T47D (cell line): ENCODE data around the gene KCNG2.

ENCODE experiments used
- DNase-seq, 2 experiments: peaks; one replicate each; pipeline versions ENCODE4 v3.0.0 to v3.0.0-alpha.2; 2011 to 2012; ENCODE audit warnings: low read depth in 1 of 2, low spot score in 1 of 2
- JUND ChIP-seq: IDR thresholded peaks from 2 replicates; pipeline ENCODE4 v1.6.1; 2012; ENCODE audit warnings: low read depth
- in situ Hi-C: cut with HindIII; loops from 2 replicates; pipeline ENCODE4 v1.10.0; 2016; ENCODE audit warnings: low sequenced_read_pairs, low pct_unique_long_range_greater_than_20kb

The KCNG2 gene

GRCh38 chr18:79812052-79812451, 14.3 kb downstream of the KCNG2 start:
- DNase-seq, result no peak
- in situ Hi-C loops, result no loop called here
- TF ChIP-seq JUND, result no peak

GRCh38 chr18:79814373-79814772, 16.6 kb downstream of the KCNG2 start:
- DNase-seq, result no peak
- in situ Hi-C loops, result no loop called here
- no peak for TF ChIP-seq JUND

- no peak for TF ChIP-seq JUND
- in situ Hi-C loops, result no loop called here
- DNase-seq, result no peak
Measured at GRCh38 chr18:79815657-79816056, 17.9 kb downstream of the KCNG2 start.

GRCh38 chr18:79816092-79816491, 18.4 kb downstream of the KCNG2 start:
- TF ChIP-seq JUND, result no peak
- no peak for DNase-seq
- in situ Hi-C loops, result no loop called here

GRCh38 chr18:79816981-79817606, 19.4 kb downstream of the KCNG2 start:
- no peak for DNase-seq
- no peak for TF ChIP-seq JUND
- in situ Hi-C loops, result no loop called here

- no peak for TF ChIP-seq JUND
- no peak for DNase-seq
- in situ Hi-C loops, result no loop called here
Measured at GRCh38 chr18:79817607-79817998, 19.9 kb downstream of the KCNG2 start.

GRCh38 chr18:79818036-79818435, 20.3 kb downstream of the KCNG2 start:
- TF ChIP-seq JUND, result no peak
- in situ Hi-C loops, result no loop called here
- DNase-seq, result no peak

GRCh38 chr18:79818631-79819030, 20.9 kb downstream of the KCNG2 start:
- TF ChIP-seq JUND, result no peak
- DNase-seq, result no peak
- in situ Hi-C loops, result no loop called here

GRCh38 chr18:79819064-79819967, 21.6 kb downstream of the KCNG2 start:
- no peak for DNase-seq
- TF ChIP-seq JUND, result no peak

GRCh38 chr18:79819968-79820351, 22.2 kb downstream of the KCNG2 start:
- no peak for DNase-seq
- TF ChIP-seq JUND, result no peak
- in situ Hi-C loops, result no loop called here

More at GRCh38 chr18:79819064-79819967, 21.6 kb downstream of the KCNG2 start:
- in situ Hi-C loops, result no loop called here

- TF ChIP-seq JUND, result no peak
- in situ Hi-C loops, result no loop called here
- DNase-seq, result no peak
Measured at GRCh38 chr18:79823120-79823519, 25.4 kb downstream of the KCNG2 start.

- in situ Hi-C loops, result no loop called here
- TF ChIP-seq JUND, result no peak
- DNase-seq, result no peak
Measured at GRCh38 chr18:79825913-79826312, 28.2 kb downstream of the KCNG2 start.

- TF ChIP-seq JUND, result no peak
- DNase-seq, result no peak
- in situ Hi-C loops, result no loop called here
Measured at GRCh38 chr18:79826966-79827365, 29.2 kb downstream of the KCNG2 start.
